K562 (cell line): ENCODE measurements around the gene CAPN10.

ENCODE experiments used
- CBX8 ChIP-seq: fragments of 200-600 bp; sonication (generic); IDR thresholded peaks from 2 replicates; pipeline ENCODE4 v1.6.1; 2012; ENCODE audit warnings: borderline replicate concordance, mixed run types, low read depth, mild to moderate bottlenecking, moderate library complexity, mixed read lengths, low read length, control low read depth, inconsistent platforms; ENCODE audit not compliant: poor library complexity, severe bottlenecking; ENCODE audit errors: extremely low read depth
- KDM4B ChIP-seq, 2 experiments: fragments of 450-650 bp in 1 of 2; sonication (generic) in 1 of 2; IDR thresholded peaks; 2 replicates each; pipeline ENCODE4 v1.6.1; 2016 to 2017; ENCODE audit warnings: borderline replicate concordance in 2 of 2, antibody characterized with exemption in 1 of 2, low read depth in 1 of 2, mild to moderate bottlenecking in 1 of 2
- NBN ChIP-seq: fragments of 450-650 bp; IDR thresholded peaks from 2 replicates; pipeline ENCODE4 v1.6.1; 2016; ENCODE audit warnings: low read depth, mild to moderate bottlenecking
- SMARCA5 ChIP-seq: fragments of 450-650 bp; IDR thresholded peaks from 2 replicates; pipeline ENCODE4 v1.6.1; 2016
- ZBTB1 ChIP-seq: sonication (generic); formaldehyde crosslinking; IDR thresholded peaks from 2 replicates; pipeline ENCODE4 v1.8.1; 2023; ENCODE audit warnings: missing genetic modification reagents, low read depth, mild to moderate bottlenecking, borderline replicate concordance
- ZNF143 ChIP-seq: sonication (generic); formaldehyde crosslinking; IDR thresholded peaks from 2 replicates; pipeline ENCODE4 v1.9.0; 2022; ENCODE audit warnings: mild to moderate bottlenecking, missing genetic modification reagents
- ZNF512 ChIP-seq: IDR thresholded peaks from 2 replicates; pipeline ENCODE4 v1.6.1; 2016; ENCODE audit warnings: missing genetic modification characterization, missing compliant biosample characterization
- TF ChIP-seq, protein P1 (sequence below): sonication (generic); formaldehyde crosslinking; IDR thresholded peaks from 2 replicates; pipeline ENCODE4 v1.8.1; 2023; ENCODE audit warnings: mild to moderate bottlenecking, missing genetic modification reagents

DNA sequence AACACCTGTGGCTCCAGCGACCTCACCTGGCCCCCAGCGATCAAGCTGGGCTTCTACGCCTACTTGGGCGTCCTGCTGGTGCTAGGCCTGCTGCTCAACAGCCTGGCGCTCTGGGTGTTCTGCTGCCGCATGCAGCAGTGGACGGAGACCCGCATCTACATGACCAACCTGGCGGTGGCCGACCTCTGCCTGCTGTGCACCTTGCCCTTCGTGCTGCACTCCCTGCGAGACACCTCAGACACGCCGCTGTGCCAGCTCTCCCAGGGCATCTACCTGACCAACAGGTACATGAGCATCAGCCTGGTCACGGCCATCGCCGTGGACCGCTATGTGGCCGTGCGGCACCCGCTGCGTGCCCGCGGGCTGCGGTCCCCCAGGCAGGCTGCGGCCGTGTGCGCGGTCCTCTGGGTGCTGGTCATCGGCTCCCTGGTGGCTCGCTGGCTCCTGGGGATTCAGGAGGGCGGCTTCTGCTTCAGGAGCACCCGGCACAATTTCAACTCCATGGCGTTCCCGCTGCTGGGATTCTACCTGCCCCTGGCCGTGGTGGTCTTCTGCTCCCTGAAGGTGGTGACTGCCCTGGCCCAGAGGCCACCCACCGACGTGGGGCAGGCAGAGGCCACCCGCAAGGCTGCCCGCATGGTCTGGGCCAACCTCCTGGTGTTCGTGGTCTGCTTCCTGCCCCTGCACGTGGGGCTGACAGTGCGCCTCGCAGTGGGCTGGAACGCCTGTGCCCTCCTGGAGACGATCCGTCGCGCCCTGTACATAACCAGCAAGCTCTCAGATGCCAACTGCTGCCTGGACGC is 43.6 kb downstream of the CAPN10 start:
- TF ChIP-seq ZNF512 (tag) = no peak
- TF ChIP-seq, protein P1, sequence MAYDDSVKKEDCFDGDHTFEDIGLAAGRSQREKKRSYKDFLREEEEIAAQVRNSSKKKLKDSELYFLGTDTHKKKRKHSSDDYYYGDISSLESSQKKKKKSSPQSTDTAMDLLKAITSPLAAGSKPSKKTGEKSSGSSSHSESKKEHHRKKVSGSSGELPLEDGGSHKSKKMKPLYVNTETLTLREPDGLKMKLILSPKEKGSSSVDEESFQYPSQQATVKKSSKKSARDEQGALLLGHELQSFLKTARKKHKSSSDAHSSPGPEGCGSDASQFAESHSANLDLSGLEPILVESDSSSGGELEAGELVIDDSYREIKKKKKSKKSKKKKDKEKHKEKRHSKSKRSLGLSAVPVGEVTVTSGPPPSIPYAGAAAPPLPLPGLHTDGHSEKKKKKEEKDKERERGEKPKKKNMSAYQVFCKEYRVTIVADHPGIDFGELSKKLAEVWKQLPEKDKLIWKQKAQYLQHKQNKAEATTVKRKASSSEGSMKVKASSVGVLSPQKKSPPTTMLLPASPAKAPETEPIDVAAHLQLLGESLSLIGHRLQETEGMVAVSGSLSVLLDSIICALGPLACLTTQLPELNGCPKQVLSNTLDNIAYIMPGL (CRISPR knock-in tag) = no peak
- no peak for TF ChIP-seq ZNF143 (CRISPR knock-in tag)
- no peak for TF ChIP-seq ZBTB1 (CRISPR knock-in tag)
- no peak for TF ChIP-seq KDM4B (IDR thresholded peaks at IDR 0.05; ENCODE audit: borderline replicate concordance in 2 of 2, low read depth in 1 of 2)
- TF ChIP-seq SMARCA5 = no peak
- TF ChIP-seq CBX8 = no peak
- TF ChIP-seq NBN = no peak
